ENCODE measurements around the gene SWSAP1.
A peak's percentile ranks its signal among the peaks of the same experiment; 100 is the strongest.
"Not testable (repeated sequence)": the region's sequence is repeated elsewhere in the genome, so short reads cannot be mapped to it uniquely, and the experiment has no call there.

Gene SWSAP1

GRCh38 chr19:11378319-11379189 is 4.1 kb downstream of the SWSAP1 start:
- DNase-seq (ENCODE audit: low read depth), result no peak
- TF ChIP-seq CTCF (IDR thresholded peaks at IDR 0.05; ENCODE audit: control insufficient read depth, insufficient read depth, low read depth, low read length, missing control alignments), result peak; percentile 46
- H3K4me3 ChIP-seq (ENCODE audit: control insufficient read depth, low read depth, low read length), result no peak overlapping the region

GRCh38 chr19:11379269-11379845 is 4.9 kb downstream of the SWSAP1 start:
- not testable (repeated sequence) for H3K4me3 ChIP-seq (ENCODE audit: control insufficient read depth, low read depth, low read length); DNase-seq (ENCODE audit: low read depth)

GRCh38 chr19:11379857-11380350 is 5.4 kb downstream of the SWSAP1 start:
- H3K4me3 ChIP-seq (ENCODE audit: control insufficient read depth, low read depth, low read length), result no peak overlapping the region
- DNase-seq (ENCODE audit: low read depth), result no peak
- no peak for TF ChIP-seq CTCF (IDR thresholded peaks at IDR 0.05; ENCODE audit: control insufficient read depth, insufficient read depth, low read depth, low read length, missing control alignments)

- TF ChIP-seq CTCF (IDR thresholded peaks at IDR 0.05; ENCODE audit: control insufficient read depth, insufficient read depth, low read depth, low read length, missing control alignments), result peak; percentile 78
- peak; percentile 72 for DNase-seq (ENCODE audit: low read depth)
- peak overlapping the region; percentile 70 for H3K4me3 ChIP-seq (ENCODE audit: control insufficient read depth, low read depth, low read length)
Observed at GRCh38 chr19:11380653-11381537, 6.4 kb downstream of the SWSAP1 start.

- H3K4me3 ChIP-seq (ENCODE audit: control insufficient read depth, low read depth, low read length), result no peak overlapping the region
- TF ChIP-seq CTCF (IDR thresholded peaks at IDR 0.05; ENCODE audit: control insufficient read depth, insufficient read depth, low read depth, low read length, missing control alignments), result peak; percentile 70
- DNase-seq (ENCODE audit: low read depth), result no peak
Observed at GRCh38 chr19:11382898-11383705, 8.6 kb downstream of the SWSAP1 start.

GRCh38 chr19:11383706-11384048 is 9.2 kb downstream of the SWSAP1 start:
- no peak overlapping the region for H3K4me3 ChIP-seq (ENCODE audit: control insufficient read depth, low read depth, low read length)
- no peak for TF ChIP-seq CTCF (IDR thresholded peaks at IDR 0.05; ENCODE audit: control insufficient read depth, insufficient read depth, low read depth, low read length, missing control alignments)
- no peak for DNase-seq (ENCODE audit: low read depth)
